ENCODE data around the gene RABL6.
"Not testable (repeated sequence)": the region's sequence is repeated elsewhere in the genome, so short reads cannot be mapped to it uniquely, and the experiment has no call there.

Gene RABL6

GRCh38 chr9:136821826-136822544 is 14.2 kb downstream of the RABL6 start:
- DNase-seq (ENCODE audit: low spot score): no peak

- no peak for DNase-seq (ENCODE audit: low spot score)
These were observed 15.6 kb downstream of the RABL6 start for GRCh38 chr9:136823136-136824046.

- no peak for DNase-seq (ENCODE audit: low spot score)
These were observed 16.9 kb downstream of the RABL6 start for GRCh38 chr9:136824496-136825225.

- no peak for DNase-seq (ENCODE audit: low spot score)
These were observed 17.8 kb downstream of the RABL6 start for GRCh38 chr9:136825295-136826187.

GRCh38 chr9:136826188-136826541 is 18.4 kb downstream of the RABL6 start:
- no peak for DNase-seq (ENCODE audit: low spot score)

- no peak for DNase-seq (ENCODE audit: low spot score)
These were observed 19.2 kb downstream of the RABL6 start for GRCh38 chr9:136826703-136827582.

- DNase-seq (ENCODE audit: low spot score): no peak
These were observed 20.2 kb downstream of the RABL6 start for GRCh38 chr9:136827794-136828473.

- DNase-seq (ENCODE audit: low spot score): no peak
These were observed 20.9 kb downstream of the RABL6 start for GRCh38 chr9:136828474-136829140.

GRCh38 chr9:136829412-136829811 is 21.7 kb downstream of the RABL6 start:
- no peak for DNase-seq (ENCODE audit: low spot score)

GRCh38 chr9:136829981-136830885 is 22.5 kb downstream of the RABL6 start:
- no peak for DNase-seq (ENCODE audit: low spot score)

- DNase-seq (ENCODE audit: low spot score): no peak
These were observed 23.4 kb downstream of the RABL6 start for GRCh38 chr9:136831002-136831719.

GRCh38 chr9:136831720-136832104 is 24.0 kb downstream of the RABL6 start:
- DNase-seq (ENCODE audit: low spot score): no peak

- no peak for DNase-seq (ENCODE audit: low spot score)
These were observed 24.8 kb downstream of the RABL6 start for GRCh38 chr9:136832581-136832980.

- not testable (repeated sequence) for DNase-seq (ENCODE audit: low spot score)
These were observed 25.8 kb downstream of the RABL6 start for GRCh38 chr9:136833381-136834048.

GRCh38 chr9:136835162-136835931 is 27.6 kb downstream of the RABL6 start:
- no peak for DNase-seq (ENCODE audit: low spot score)
